DOHH2 (cell line): ENCODE results near the gene SLC6A2.

Experiments
- EZH2phosphoT487 ChIP-seq: fragments of 200-600 bp; sonication (generic); IDR thresholded peaks from 2 replicates; pipeline ENCODE4 v1.6.1; 2017; ENCODE audit warnings: borderline replicate concordance, mild to moderate bottlenecking, antibody characterized with exemption, low read length, moderate library complexity, mixed read lengths
- TF ChIP-seq, protein P1 (sequence below): fragments of 200-600 bp; sonication (generic); IDR thresholded peaks from one replicate; pipeline ENCODE4 v1.5.1; 2014; ENCODE audit warnings: antibody characterized with exemption, mild to moderate bottlenecking, low read depth, low read length; ENCODE audit not compliant: poor library complexity, severe bottlenecking

- TF ChIP-seq, protein P1, sequence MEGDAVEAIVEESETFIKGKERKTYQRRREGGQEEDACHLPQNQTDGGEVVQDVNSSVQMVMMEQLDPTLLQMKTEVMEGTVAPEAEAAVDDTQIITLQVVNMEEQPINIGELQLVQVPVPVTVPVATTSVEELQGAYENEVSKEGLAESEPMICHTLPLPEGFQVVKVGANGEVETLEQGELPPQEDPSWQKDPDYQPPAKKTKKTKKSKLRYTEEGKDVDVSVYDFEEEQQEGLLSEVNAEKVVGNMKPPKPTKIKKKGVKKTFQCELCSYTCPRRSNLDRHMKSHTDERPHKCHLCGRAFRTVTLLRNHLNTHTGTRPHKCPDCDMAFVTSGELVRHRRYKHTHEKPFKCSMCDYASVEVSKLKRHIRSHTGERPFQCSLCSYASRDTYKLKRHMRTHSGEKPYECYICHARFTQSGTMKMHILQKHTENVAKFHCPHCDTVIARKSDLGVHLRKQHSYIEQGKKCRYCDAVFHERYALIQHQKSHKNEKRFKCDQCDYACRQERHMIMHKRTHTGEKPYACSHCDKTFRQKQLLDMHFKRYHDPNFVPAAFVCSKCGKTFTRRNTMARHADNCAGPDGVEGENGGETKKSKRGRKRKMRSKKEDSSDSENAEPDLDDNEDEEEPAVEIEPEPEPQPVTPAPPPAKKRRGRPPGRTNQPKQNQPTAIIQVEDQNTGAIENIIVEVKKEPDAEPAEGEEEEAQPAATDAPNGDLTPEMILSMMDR: no peak
- TF ChIP-seq EZH2phosphoT487: no peak
Measured at GRCh38 chr16:55682086-55682485, 26.3 kb downstream of the SLC6A2 start.
